Measurements from ENCODE around the gene CIROP.

CIROP gene

DNA sequence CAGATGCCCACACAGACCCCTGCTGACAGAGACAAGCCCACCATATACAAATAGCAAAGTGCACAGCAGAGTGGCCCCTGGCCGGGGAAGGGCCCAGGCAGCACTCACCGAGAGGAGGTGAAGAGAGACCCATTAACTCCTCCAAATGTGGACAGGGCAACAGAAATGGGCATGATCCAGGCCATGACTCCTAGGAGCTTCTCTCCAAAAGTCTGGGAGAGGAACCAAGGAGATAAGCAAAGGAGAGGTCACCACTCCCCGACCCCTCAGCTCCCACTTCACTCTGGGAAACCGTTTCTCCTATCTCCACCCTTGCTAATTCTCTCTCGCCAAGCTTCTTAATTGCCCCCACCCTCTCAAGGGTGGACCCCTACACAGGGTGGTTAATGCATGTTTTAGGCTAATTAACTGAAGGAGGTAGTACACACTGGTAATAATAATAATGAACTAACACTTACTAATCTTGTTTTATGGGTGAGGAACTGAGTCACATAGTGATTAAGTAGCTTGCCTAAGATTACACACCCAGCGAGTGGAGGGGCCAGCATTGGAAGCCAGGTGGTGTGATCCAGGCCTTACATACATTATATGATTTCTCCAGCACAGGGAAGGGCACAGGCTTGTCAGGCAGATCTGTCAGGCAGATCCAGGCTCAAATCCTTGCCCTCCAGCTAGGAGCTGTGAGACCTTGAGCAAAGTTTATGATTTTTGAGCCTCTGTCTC lies 33.2 kb upstream of the CIROP start:
- DNase-seq: no peak
- Mint-ChIP-seq H3K27ac (peak overlapping the region in 1 of 2 donors; percentile 85), H3K4me3 (no peak overlapping the region), H3K9me3 (no peaks in the 10 kb centered on the region), H3K4me1 (peaks cover 4% of the 10 kb centered on the region), H3K27me3 (no peaks in the 10 kb centered on the region)
- no peak for ATAC-seq

- peaks cover 4% of the 10 kb centered on the region for H3K4me1 Mint-ChIP-seq
- H3K27ac Mint-ChIP-seq: peak overlapping the region; percentile 54 to 85
- H3K9me3 Mint-ChIP-seq: no peaks in the 10 kb centered on the region
- H3K4me3 Mint-ChIP-seq: no peak overlapping the region
- DNase-seq (no peak), ATAC-seq (no peak)
- H3K27me3 Mint-ChIP-seq: no peaks in the 10 kb centered on the region
Measured at GRCh38 chr14:23137192-23137812, 32.5 kb upstream of the CIROP start.

GRCh38 chr14:23136566-23137133 lies 31.9 kb upstream of the CIROP start:
- Mint-ChIP-seq H3K27me3 (no peaks in the 10 kb centered on the region), H3K4me3 (no peak overlapping the region), H3K4me1 (peaks cover 4% of the 10 kb centered on the region), H3K27ac (no peak overlapping the region), H3K9me3 (no peaks in the 10 kb centered on the region)
- ATAC-seq: no peak
- no peak for DNase-seq

GRCh38 chr14:23132970-23133369 lies 28.2 kb upstream of the CIROP start:
- H3K27me3 Mint-ChIP-seq: no peaks in the 10 kb centered on the region
- H3K4me3 Mint-ChIP-seq: no peak overlapping the region
- H3K27ac Mint-ChIP-seq: peak overlapping the region in 1 of 2 donors; percentile 43
- DNase-seq (no peak), ATAC-seq (no peak)
- H3K9me3 Mint-ChIP-seq: no peaks in the 10 kb centered on the region
- peaks cover 5% of the 10 kb centered on the region for H3K4me1 Mint-ChIP-seq

DNA sequence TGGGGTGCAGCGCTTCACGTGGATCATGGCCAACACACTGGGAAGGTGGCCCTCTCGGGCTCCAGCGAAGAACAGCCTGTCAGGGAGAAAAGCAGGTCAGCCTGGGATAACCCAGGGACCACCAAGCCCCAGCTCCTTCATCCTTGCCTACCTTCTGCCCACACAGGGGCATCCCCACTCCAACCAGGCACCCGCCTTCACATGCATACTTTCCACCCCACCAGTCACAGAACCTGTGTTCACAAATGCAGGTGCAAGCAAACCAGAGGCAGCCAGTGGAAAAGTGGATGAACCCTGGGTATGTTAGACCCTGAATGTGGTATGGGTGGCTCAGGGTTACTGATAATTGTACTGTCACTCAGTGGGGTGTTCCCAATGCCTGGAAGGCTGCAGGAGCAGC lies 26.7 kb upstream of the CIROP start:
- Mint-ChIP-seq H3K4me1 (peaks cover 5% of the 10 kb centered on the region), H3K27me3 (no peaks in the 10 kb centered on the region), H3K9me3 (no peaks in the 10 kb centered on the region), H3K27ac (no peak overlapping the region), H3K4me3 (no peak overlapping the region)
- ATAC-seq (no peak), DNase-seq (no peak)

DNA sequence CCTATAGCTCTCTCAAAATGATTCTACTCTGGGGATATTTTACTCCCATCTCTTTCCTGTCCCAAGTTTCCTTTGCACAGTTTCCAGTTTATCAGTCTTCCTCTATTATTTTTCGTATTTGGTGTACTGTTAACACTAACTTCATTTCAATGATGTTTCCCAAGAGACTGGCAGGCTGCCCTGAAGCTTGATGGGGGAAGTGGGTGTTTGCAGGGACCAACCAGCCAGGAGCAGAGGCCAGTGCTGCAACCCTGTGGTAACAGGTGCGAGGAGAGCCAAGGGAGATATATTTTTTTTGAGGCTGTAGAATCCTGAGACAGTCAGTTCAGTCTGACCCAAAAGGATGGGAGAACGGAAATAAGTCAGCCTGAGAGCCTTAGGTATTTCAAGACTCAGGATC lies 26.1 kb upstream of the CIROP start:
- Mint-ChIP-seq H3K27me3 (no peaks in the 10 kb centered on the region), H3K27ac (peak overlapping the region in 1 of 2 donors; percentile 13), H3K4me1 (peaks cover 5% of the 10 kb centered on the region), H3K4me3 (no peak overlapping the region), H3K9me3 (no peaks in the 10 kb centered on the region)
- ATAC-seq (no peak), DNase-seq (no peak)

DNA sequence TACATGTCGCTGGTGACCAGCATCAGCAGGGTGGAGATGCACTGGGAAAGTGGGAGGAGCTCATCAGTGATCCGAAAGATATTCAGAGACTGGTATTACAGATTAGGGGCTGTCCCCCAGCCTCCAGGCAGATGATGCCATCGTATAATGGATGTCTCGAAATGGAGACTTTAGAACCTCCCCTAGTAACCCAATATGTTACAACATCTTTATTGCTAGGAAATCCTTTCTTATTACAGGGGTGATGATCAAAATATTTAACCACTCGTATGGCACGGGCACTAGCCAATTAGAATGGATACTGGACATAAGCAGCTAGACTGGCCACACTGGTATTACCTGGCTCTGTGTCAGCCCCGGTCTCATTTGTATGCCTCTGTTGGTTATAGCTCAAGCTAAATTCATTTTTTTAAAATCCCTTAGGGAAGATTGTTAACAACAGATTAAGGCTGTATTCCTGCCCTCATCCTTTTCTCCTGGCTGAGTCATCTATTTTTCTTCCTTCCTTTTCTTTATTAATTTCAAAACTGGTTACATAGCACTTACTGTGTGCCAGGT lies 25.0 kb upstream of the CIROP start:
- H3K9me3 Mint-ChIP-seq: no peaks in the 10 kb centered on the region
- H3K4me1 Mint-ChIP-seq: peaks cover 5% of the 10 kb centered on the region
- H3K4me3 Mint-ChIP-seq: no peak overlapping the region
- H3K27me3 Mint-ChIP-seq: no peaks in the 10 kb centered on the region
- ATAC-seq (no peak), DNase-seq (no peak)
- no peak overlapping the region for H3K27ac Mint-ChIP-seq

- Mint-ChIP-seq H3K9me3 (no peaks in the 10 kb centered on the region), H3K4me3 (no peak overlapping the region), H3K27ac (no peak overlapping the region), H3K4me1 (peaks cover 5% of the 10 kb centered on the region), H3K27me3 (no peaks in the 10 kb centered on the region)
- ATAC-seq: no peak
- DNase-seq: no peak
Measured at GRCh38 chr14:23128969-23129758, 24.4 kb upstream of the CIROP start.

GRCh38 chr14:23127861-23128260 lies 23.1 kb upstream of the CIROP start:
- peak overlapping the region in 1 of 2 donors; percentile 64 for H3K27ac Mint-ChIP-seq
- H3K4me3 Mint-ChIP-seq: no peak overlapping the region
- no peak for DNase-seq

DNA sequence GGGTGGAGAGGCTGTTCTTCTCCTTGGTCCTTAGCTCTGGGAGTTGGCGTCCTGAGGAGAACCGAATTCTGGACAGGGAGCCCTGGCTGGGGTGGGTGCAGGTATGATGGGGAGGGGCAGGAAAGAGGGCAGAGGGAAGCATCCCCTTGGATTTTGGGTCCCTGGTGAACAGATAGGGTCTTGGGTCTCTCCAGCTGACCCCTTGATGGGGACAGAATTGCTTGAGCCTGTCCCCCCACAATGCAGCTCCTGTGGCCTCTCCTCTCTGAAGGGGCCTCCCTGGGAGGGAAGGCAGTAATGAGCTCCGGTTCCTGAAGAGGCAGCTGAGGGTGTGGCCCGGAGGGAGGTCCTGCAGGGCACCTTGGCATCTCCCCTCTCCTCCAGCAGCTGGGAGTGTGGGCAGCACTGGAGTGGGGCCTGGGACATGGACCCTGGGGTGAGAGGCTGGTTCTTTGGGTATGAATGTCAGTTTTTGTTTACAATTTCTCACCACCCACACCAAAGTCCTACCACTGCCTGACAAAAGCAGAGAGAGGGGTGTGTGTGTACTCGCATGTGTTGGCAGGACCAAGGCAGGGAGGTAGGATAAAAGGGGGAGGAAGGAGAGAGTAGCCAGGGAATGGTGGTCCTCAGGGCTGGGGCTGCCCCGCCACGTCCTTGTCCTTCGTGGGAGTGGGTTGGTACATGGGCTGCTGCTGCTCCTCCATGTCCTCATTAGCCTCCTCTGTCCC lies 21.9 kb upstream of the CIROP start:
- no peaks in the 10 kb centered on the region for H3K27me3 Mint-ChIP-seq
- DNase-seq (no peak), ATAC-seq (no peak)
- H3K9me3 Mint-ChIP-seq: no peaks in the 10 kb centered on the region
- H3K27ac Mint-ChIP-seq: no peak overlapping the region
- H3K4me1 Mint-ChIP-seq: peaks cover 6% of the 10 kb centered on the region
- no peak overlapping the region for H3K4me3 Mint-ChIP-seq

More at GRCh38 chr14:23127861-23128260, 23.1 kb upstream of the CIROP start:
- H3K4me1 Mint-ChIP-seq: peaks cover 5% of the 10 kb centered on the region
- ATAC-seq: no peak
- H3K9me3 Mint-ChIP-seq: no peaks in the 10 kb centered on the region
- H3K27me3 Mint-ChIP-seq: no peaks in the 10 kb centered on the region

DNA sequence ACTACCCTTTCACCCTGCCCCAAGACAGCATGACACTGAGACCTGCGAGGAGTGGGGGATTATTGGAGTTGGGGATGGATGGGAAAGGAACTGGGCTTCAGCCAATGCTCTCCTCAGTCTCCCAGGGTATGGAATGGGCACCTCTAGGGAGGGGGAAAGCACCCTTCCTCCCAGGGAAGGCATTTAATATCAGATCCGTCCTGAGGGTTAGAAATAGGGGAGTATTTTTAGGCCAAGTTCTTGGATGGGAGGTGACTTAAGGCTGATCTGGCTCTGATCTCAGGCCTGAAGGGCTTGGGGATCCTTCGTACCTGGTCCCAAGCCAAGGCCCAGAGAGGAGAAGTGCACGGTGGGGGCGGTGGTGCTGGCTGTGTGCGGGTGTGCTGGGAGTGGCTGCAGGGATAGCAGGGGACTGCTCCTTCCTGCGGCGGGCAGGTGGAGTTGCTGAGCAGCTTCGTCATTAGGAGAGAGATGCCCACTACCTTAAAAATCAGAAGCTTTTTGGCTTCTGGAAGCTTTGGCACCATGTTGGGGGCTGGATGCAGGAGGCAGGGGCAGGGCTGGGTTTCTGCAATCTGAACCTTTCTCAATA lies 21.2 kb upstream of the CIROP start:
- Mint-ChIP-seq H3K27ac (no peak overlapping the region), H3K27me3 (no peaks in the 10 kb centered on the region), H3K9me3 (no peaks in the 10 kb centered on the region), H3K4me3 (no peak overlapping the region), H3K4me1 (peaks cover 12% of the 10 kb centered on the region)
- ATAC-seq: no peak
- DNase-seq: no peak

- Mint-ChIP-seq H3K27me3 (no peaks in the 10 kb centered on the region), H3K4me3 (no peak overlapping the region), H3K9me3 (no peaks in the 10 kb centered on the region), H3K4me1 (peaks cover 23% of the 10 kb centered on the region), H3K27ac (peak overlapping the region in 1 of 2 donors; percentile 68)
- ATAC-seq: no peak
- no peak for DNase-seq
Measured at GRCh38 chr14:23125011-23125410, 20.2 kb upstream of the CIROP start.

DNA sequence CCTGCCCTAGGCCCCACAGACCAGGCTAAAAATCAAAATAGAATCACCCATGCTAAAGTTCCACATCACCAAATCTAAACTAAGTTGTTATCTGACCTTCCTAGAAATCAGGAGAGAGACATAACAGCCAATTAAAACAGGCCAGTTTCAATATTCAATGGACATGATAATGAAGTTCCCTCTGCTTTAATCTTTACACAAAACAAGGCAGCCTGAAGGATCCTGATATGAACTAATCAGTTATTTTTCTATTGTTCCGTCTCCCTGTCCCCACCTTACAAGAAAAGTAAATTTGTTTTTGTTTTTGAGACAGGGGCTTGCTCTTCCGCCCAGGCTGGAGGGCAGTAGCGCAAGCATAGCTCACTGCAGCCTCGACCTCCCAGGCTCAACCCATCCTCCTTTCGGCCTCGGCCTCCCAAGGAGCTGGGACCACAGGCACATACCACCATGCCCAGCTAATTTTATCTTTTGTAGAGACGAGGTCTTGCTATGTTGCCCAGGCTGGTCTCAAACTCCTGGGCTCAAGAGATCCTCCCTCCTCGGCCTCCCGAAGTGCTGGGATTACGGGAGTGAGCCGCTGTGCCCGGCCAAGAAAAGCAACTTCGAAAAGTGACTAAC lies 19.7 kb upstream of the CIROP start:
- ATAC-seq: no peak
- no peak overlapping the region for H3K27ac Mint-ChIP-seq
- no peaks in the 10 kb centered on the region for H3K27me3 Mint-ChIP-seq
- no peak for DNase-seq
- no peaks in the 10 kb centered on the region for H3K9me3 Mint-ChIP-seq
- peaks cover 28% of the 10 kb centered on the region for H3K4me1 Mint-ChIP-seq
- H3K4me3 Mint-ChIP-seq: no peak overlapping the region

DNA sequence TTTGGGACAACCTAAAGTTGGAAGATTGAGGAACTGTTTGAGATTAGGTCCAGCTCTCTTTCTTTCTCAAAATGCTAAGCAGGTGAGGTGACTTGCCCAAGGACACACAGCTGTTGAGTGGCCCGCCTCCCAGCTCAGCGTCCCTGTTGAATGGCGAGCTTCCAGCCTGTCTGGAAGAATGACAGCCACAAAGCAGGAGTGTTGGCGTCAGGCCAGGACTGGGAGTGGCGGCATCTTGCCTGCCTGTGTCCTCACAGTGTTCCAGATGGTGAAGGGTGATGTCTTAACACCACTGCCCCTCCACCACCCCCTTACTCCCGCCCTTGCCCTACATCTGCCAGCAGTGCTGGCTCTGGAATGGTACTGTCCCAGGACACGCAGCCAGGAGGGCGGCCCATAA lies 18.6 kb upstream of the CIROP start:
- ATAC-seq (no peak), DNase-seq (no peak)
- Mint-ChIP-seq H3K4me3 (no peak overlapping the region), H3K4me1 (peaks cover 38% of the 10 kb centered on the region), H3K27ac (no peak overlapping the region), H3K9me3 (no peaks in the 10 kb centered on the region), H3K27me3 (no peaks in the 10 kb centered on the region)

Measured in stimulated activated naive CD8-positive, alpha-beta T cell treated with anti-CD3 and anti-CD28 coated beads, Interleukin-15, amount 100 ng/mL, for 72 hours (primary cell).